PFSK-1 (cell line): ENCODE measurements around the gene ZCCHC17.

Experiments used
- FOXP2 ChIP-seq: optimal IDR thresholded peaks from 2 replicates; pipeline ENCODE3; 2011; ENCODE audit warnings: borderline replicate concordance, control low read depth, inconsistent platforms; ENCODE audit not compliant: insufficient read depth; ENCODE audit errors: extremely low read length, extremely low read depth
- POLR2AphosphoS5 ChIP-seq: IDR thresholded peaks from 2 replicates; pipeline ENCODE4 v1.6.1; 2012; ENCODE audit warnings: low read depth, mild to moderate bottlenecking, control low read depth, low read length, moderate library complexity
- REST ChIP-seq, 2 experiments: IDR thresholded peaks; 2 replicates each; pipeline versions ENCODE4 v1.6.1 to v1.8.0; 2011 to 2012; ENCODE audit warnings: low read depth in 2 of 2, low read length in 2 of 2, control low read depth in 1 of 2, inconsistent platforms in 1 of 2, mild to moderate bottlenecking in 1 of 2, moderate library complexity in 1 of 2; ENCODE audit not compliant: insufficient read depth in 1 of 2
- SIN3A ChIP-seq: IDR thresholded peaks from 2 replicates; pipeline ENCODE4 v1.6.1; 2012; ENCODE audit warnings: mild to moderate bottlenecking, low read length, moderate library complexity, borderline replicate concordance; ENCODE audit not compliant: insufficient read depth
- TAF1 ChIP-seq: IDR thresholded peaks from 2 replicates; pipeline ENCODE4 v1.6.1; 2012; ENCODE audit warnings: low read length, control low read depth, borderline replicate concordance; ENCODE audit not compliant: insufficient read depth

ZCCHC17 gene

DNA sequence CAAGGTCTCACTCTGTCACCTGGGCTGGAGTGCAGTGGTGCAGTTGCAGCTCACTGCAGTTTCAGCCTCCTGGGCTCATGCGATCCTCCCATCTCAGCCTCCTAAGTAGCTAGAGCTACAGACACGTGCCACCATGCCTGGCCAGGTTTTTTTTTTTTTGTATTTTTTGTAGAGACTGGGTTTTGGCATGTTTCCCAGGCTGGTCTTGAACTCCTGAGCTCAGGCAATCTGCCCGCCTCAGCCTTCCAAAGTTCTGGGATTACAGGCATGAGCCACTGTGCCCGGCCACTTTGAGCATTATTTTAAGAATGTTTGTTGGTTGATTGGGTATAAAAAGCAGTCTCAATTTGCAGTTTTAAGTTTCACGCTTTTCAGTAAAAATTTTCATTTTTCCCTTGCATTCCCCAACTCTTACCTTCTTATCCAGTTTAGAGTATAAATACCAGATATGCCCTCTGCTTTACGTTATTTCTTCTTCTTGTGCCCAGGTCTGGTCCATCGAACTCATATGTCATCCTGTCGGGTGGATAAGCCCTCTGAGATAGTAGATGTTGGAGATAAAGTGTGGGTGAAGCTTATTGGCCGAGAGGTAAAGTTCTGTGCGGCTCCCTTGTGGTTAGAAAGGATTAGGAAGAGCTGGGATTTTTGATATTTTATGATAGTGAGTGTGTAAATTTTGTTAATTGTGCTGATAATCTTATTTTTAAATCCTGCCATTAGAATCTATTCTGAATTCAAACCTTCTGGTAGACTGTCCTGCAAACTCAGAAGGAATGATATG lies 40.0 kb downstream of the ZCCHC17 start:
- TF ChIP-seq REST (IDR thresholded peaks at IDR 0.05; ENCODE audit: insufficient read depth in 1 of 2, low read depth in 2 of 2, low read length in 2 of 2) = no peak
- no peak for TF ChIP-seq SIN3A
- TF ChIP-seq POLR2AphosphoS5 = no peak
- TF ChIP-seq TAF1 = no peak
- no peak for TF ChIP-seq FOXP2

- TF ChIP-seq SIN3A (no peak), REST (IDR thresholded peaks at IDR 0.05; ENCODE audit: insufficient read depth in 1 of 2, low read depth in 2 of 2, low read length in 2 of 2) (no peak), FOXP2 (no peak), POLR2AphosphoS5 (no peak), TAF1 (no peak)
Observed at GRCh38 chr1:31344503-31344902, 47.7 kb downstream of the ZCCHC17 start.

DNA sequence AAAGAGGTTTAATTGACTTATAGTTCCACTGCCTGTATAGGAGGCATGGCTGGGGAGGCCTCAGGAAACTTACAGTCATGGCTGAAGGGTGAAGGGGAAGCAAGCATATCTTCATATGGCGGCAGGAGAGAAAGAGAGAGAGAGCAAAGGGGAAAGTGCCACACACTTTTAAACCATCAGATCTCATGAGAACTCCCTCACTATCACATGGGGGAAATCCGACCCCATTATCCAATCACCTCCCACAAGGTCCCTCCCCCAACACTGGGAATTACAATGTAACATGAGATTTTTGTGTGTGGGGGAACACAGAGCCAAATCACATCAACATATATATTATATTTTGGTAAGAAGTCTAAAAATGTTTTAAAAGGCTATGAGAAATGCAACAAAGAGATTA lies 48.8 kb downstream of the ZCCHC17 start:
- no peak for TF ChIP-seq FOXP2
- no peak for TF ChIP-seq TAF1
- no peak for TF ChIP-seq SIN3A
- no peak for TF ChIP-seq POLR2AphosphoS5
- no peak for TF ChIP-seq REST (IDR thresholded peaks at IDR 0.05; ENCODE audit: insufficient read depth in 1 of 2, low read depth in 2 of 2, low read length in 2 of 2)

- TF ChIP-seq REST (IDR thresholded peaks at IDR 0.05; ENCODE audit: insufficient read depth in 1 of 2, low read depth in 2 of 2, low read length in 2 of 2) = no peak
- TF ChIP-seq POLR2AphosphoS5 = no peak
- no peak for TF ChIP-seq TAF1
- TF ChIP-seq SIN3A = no peak
- TF ChIP-seq FOXP2 = no peak
Observed at GRCh38 chr1:31346785-31347184, 50.0 kb downstream of the ZCCHC17 start.
